Measurements from ENCODE around the gene TMC1. TPM values are rescaled to one million over a fixed set of nuclear protein-coding genes. Genes with fewer than 3 reads are reported as not detected.

TMC1 gene
- total RNA-seq, 2 experiments from 2014 or later = not detected

- H3K27me3 Mint-ChIP-seq = peaks cover 3% of the 10 kb centered on the region
- peaks cover 3% of the 10 kb centered on the region for H3K9me3 Mint-ChIP-seq
- DNase-seq = peak; percentile 10
- H3K4me1 Mint-ChIP-seq = peaks cover 29% of the 10 kb centered on the region
- CTCF ChIA-PET = interaction anchor here (1.5 kb wide), 1 partner anchor 11 kb away, joined by 6 read pairs; no protein-coding TSS in a partner anchor
- H3K36me3 Mint-ChIP-seq (ENCODE audit: low read depth) = peaks cover 4% of the 10 kb centered on the region
- H3K27ac Mint-ChIP-seq = no peak overlapping the region
- H3K4me3 Mint-ChIP-seq = no peak overlapping the region
- POLR2A ChIA-PET = no interaction called here
Measured at GRCh38 chr9:72586388-72587130, 65.2 kb downstream of the TMC1 start.

GRCh38 chr9:72588336-72588735, 66.9 kb downstream of the TMC1 start:
- Mint-ChIP-seq H3K9me3 (peaks cover 3% of the 10 kb centered on the region), H3K27me3 (no peaks in the 10 kb centered on the region), H3K36me3 (ENCODE audit: low read depth) (peaks cover 4% of the 10 kb centered on the region), H3K27ac (no peak overlapping the region), H3K4me1 (peaks cover 34% of the 10 kb centered on the region), H3K4me3 (no peak overlapping the region)
- POLR2A ChIA-PET = no interaction called here
- DNase-seq = no peak
- CTCF ChIA-PET = interaction anchor here (0.6 to 4.6 kb wide), 4 partner anchors 9 to 307 kb away, joined by 3 to 27 read pairs (median 4); no protein-coding TSS in a partner anchor

- peaks cover 3% of the 10 kb centered on the region for H3K9me3 Mint-ChIP-seq
- peaks cover 7% of the 10 kb centered on the region for H3K27me3 Mint-ChIP-seq
- no peak overlapping the region for H3K4me3 Mint-ChIP-seq
- DNase-seq = no peak
- no peak overlapping the region for H3K27ac Mint-ChIP-seq
- CTCF ChIA-PET = interaction anchor here (1.1 to 4.6 kb wide), 3 partner anchors 32 to 311 kb away, joined by 3 to 27 read pairs (median 3); no protein-coding TSS in a partner anchor
- H3K36me3 Mint-ChIP-seq (ENCODE audit: low read depth) = peaks cover 4% of the 10 kb centered on the region
- peaks cover 34% of the 10 kb centered on the region for H3K4me1 Mint-ChIP-seq
- POLR2A ChIA-PET = interaction anchor here (0.7 kb wide), 2 partner anchors 98 to 225 kb away, joined by 3 to 4 read pairs; partner anchors contain the start of gene ZFAND5
Measured at GRCh38 chr9:72589667-72590521, 68.5 kb downstream of the TMC1 start.

- peaks cover 9% of the 10 kb centered on the region for H3K27me3 Mint-ChIP-seq
- POLR2A ChIA-PET = no interaction called here
- H3K4me3 Mint-ChIP-seq = no peak overlapping the region
- no peaks in the 10 kb centered on the region for H3K9me3 Mint-ChIP-seq
- no peaks in the 10 kb centered on the region for H3K36me3 Mint-ChIP-seq (ENCODE audit: low read depth)
- DNase-seq = no peak
- CTCF ChIA-PET = interaction anchor here (4.6 kb wide), 1 partner anchor 309 kb away, joined by 27 read pairs; no protein-coding TSS in a partner anchor
- H3K27ac Mint-ChIP-seq = no peak overlapping the region
- H3K4me1 Mint-ChIP-seq = peaks cover 28% of the 10 kb centered on the region
Measured at GRCh38 chr9:72590824-72591223, 69.4 kb downstream of the TMC1 start.

GRCh38 chr9:72592502-72593403, 71.3 kb downstream of the TMC1 start:
- no peaks in the 10 kb centered on the region for H3K9me3 Mint-ChIP-seq
- POLR2A ChIA-PET = no interaction called here
- H3K36me3 Mint-ChIP-seq (ENCODE audit: low read depth) = no peaks in the 10 kb centered on the region
- peaks cover 9% of the 10 kb centered on the region for H3K27me3 Mint-ChIP-seq
- no peak overlapping the region for H3K27ac Mint-ChIP-seq
- no peak overlapping the region for H3K4me3 Mint-ChIP-seq
- H3K4me1 Mint-ChIP-seq = peaks cover 24% of the 10 kb centered on the region
- peak; percentile 50 for DNase-seq
- CTCF ChIA-PET = interaction anchor here (0.8 to 4.6 kb wide), 7 partner anchors 9 to 314 kb away, joined by 3 to 27 read pairs (median 4); partner anchors contain the start of gene ZFAND5

- Mint-ChIP-seq H3K27me3 (peaks cover 13% of the 10 kb centered on the region), H3K4me3 (no peak overlapping the region)
Measured at GRCh38 chr9:72596451-72597180, 75.2 kb downstream of the TMC1 start.

GRCh38 chr9:72597181-72597517, 75.7 kb downstream of the TMC1 start:
- DNase-seq = no peak
- Mint-ChIP-seq H3K9me3 (no peaks in the 10 kb centered on the region), H3K27ac (no peak overlapping the region), H3K4me1 (peaks cover 13% of the 10 kb centered on the region), H3K36me3 (ENCODE audit: low read depth) (no peaks in the 10 kb centered on the region), H3K27me3 (peaks cover 13% of the 10 kb centered on the region), H3K4me3 (no peak overlapping the region)
- CTCF ChIA-PET = interaction anchor here (1.0 to 1.5 kb wide), 4 partner anchors 9 to 317 kb away, joined by 3 to 4 read pairs (median 4); partner anchors contain the start of gene ZFAND5
- POLR2A ChIA-PET = no interaction called here

More at GRCh38 chr9:72596451-72597180, 75.2 kb downstream of the TMC1 start:
- peak overlapping the region; percentile 31 for H3K27ac Mint-ChIP-seq
- no peaks in the 10 kb centered on the region for H3K36me3 Mint-ChIP-seq (ENCODE audit: low read depth)
- H3K9me3 Mint-ChIP-seq = no peaks in the 10 kb centered on the region
- peaks cover 14% of the 10 kb centered on the region for H3K4me1 Mint-ChIP-seq
- DNase-seq = no peak
- ChIA-PET POLR2A (no interaction called here), CTCF (interaction anchor here (1.0 to 1.5 kb wide), 4 partner anchors 8 to 316 kb away, joined by 3 to 4 read pairs (median 4); partner anchors contain the start of gene ZFAND5)

GRCh38 chr9:72597601-72598000, 76.2 kb downstream of the TMC1 start:
- H3K4me3 Mint-ChIP-seq = no peak overlapping the region
- H3K27me3 Mint-ChIP-seq = peaks cover 13% of the 10 kb centered on the region
- CTCF ChIA-PET = interaction anchor here (0.6 to 1.5 kb wide), 6 partner anchors 9 to 317 kb away, joined by 3 to 4 read pairs (median 4); partner anchors contain the start of gene ZFAND5
- H3K36me3 Mint-ChIP-seq (ENCODE audit: low read depth) = no peaks in the 10 kb centered on the region
- POLR2A ChIA-PET = no interaction called here
- no peak for DNase-seq
- H3K27ac Mint-ChIP-seq = no peak overlapping the region
- peaks cover 10% of the 10 kb centered on the region for H3K4me1 Mint-ChIP-seq
- no peaks in the 10 kb centered on the region for H3K9me3 Mint-ChIP-seq

GRCh38 chr9:72598639-72599038, 77.2 kb downstream of the TMC1 start:
- Mint-ChIP-seq H3K4me1 (peaks cover 7% of the 10 kb centered on the region), H3K36me3 (ENCODE audit: low read depth) (no peaks in the 10 kb centered on the region), H3K27me3 (peaks cover 13% of the 10 kb centered on the region), H3K27ac (no peak overlapping the region), H3K4me3 (no peak overlapping the region), H3K9me3 (no peaks in the 10 kb centered on the region)
- no peak for DNase-seq
- CTCF ChIA-PET = no interaction called here
- POLR2A ChIA-PET = no interaction called here

GRCh38 chr9:72599874-72600534, 78.6 kb downstream of the TMC1 start:
- H3K4me1 Mint-ChIP-seq = peaks cover 7% of the 10 kb centered on the region
- ChIA-PET POLR2A (no interaction called here), CTCF (interaction anchor here (1.3 kb wide), 1 partner anchor 14 kb away, joined by 3 read pairs; no protein-coding TSS in a partner anchor)
- no peak for DNase-seq
- no peak overlapping the region for H3K27ac Mint-ChIP-seq
- H3K9me3 Mint-ChIP-seq = no peaks in the 10 kb centered on the region
- H3K36me3 Mint-ChIP-seq (ENCODE audit: low read depth) = no peaks in the 10 kb centered on the region
- no peak overlapping the region for H3K4me3 Mint-ChIP-seq
- peaks cover 5% of the 10 kb centered on the region for H3K27me3 Mint-ChIP-seq

GRCh38 chr9:72600671-72601070, 79.3 kb downstream of the TMC1 start:
- ChIA-PET POLR2A (no interaction called here), CTCF (interaction anchor here (1.3 kb wide), 1 partner anchor 14 kb away, joined by 3 read pairs; no protein-coding TSS in a partner anchor)
- DNase-seq = no peak
- Mint-ChIP-seq H3K27ac (no peak overlapping the region), H3K27me3 (peaks cover 4% of the 10 kb centered on the region), H3K9me3 (no peaks in the 10 kb centered on the region), H3K4me3 (no peak overlapping the region), H3K36me3 (ENCODE audit: low read depth) (no peaks in the 10 kb centered on the region), H3K4me1 (peaks cover 7% of the 10 kb centered on the region)

Measured in activated CD4-positive, alpha-beta T cell treated with anti-CD3 and anti-CD28 coated beads, Interleukin-2, amount 10 ng/mL, durations not matched to agents 7 days and 5 days (primary cell).